Fibroblast of pulmonary artery (primary cell): ENCODE measurements around the gene RPL32.
"Not testable (repeated sequence)": the region's sequence is repeated elsewhere in the genome, so short reads cannot be mapped to it uniquely, and the experiment has no call there.

ENCODE experiments used
- DNase-seq: peaks from one replicate; pipeline ENCODE4 v3.0.0-alpha.2; 2010; ENCODE audit warnings: low read depth
- H3K4me3 ChIP-seq: replicated peaks from 2 replicates; pipeline ENCODE4 v1.5.1; 2011; ENCODE audit warnings: low read depth, mild to moderate bottlenecking, control low read depth, low read length, moderate library complexity
- CTCF ChIP-seq: IDR thresholded peaks from 2 replicates; pipeline ENCODE4 v1.5.1; 2011; ENCODE audit warnings: mild to moderate bottlenecking, control low read depth, low read length, inconsistent platforms; ENCODE audit errors: missing control alignments

Gene RPL32

GRCh38 chr3:12845811-12846210, 4.4 kb upstream of the RPL32 start:
- H3K4me3 ChIP-seq = no peak overlapping the region
- no peak for DNase-seq
- no peak for TF ChIP-seq CTCF

GRCh38 chr3:12842469-12842868, 1.1 kb upstream of the RPL32 start:
- no peak overlapping the region for H3K4me3 ChIP-seq
- no peak for TF ChIP-seq CTCF
- DNase-seq = no peak

GRCh38 chr3:12841970-12842328, 584 bp upstream of the RPL32 start:
- DNase-seq = no peak
- no peak overlapping the region for H3K4me3 ChIP-seq
- TF ChIP-seq CTCF = no peak

GRCh38 chr3:12840591-12841148, 695 bp downstream of the RPL32 start:
- no peak for DNase-seq
- peak overlapping the region; percentile 67 for H3K4me3 ChIP-seq
- TF ChIP-seq CTCF = no peak

GRCh38 chr3:12840148-12840547, 1.2 kb downstream of the RPL32 start:
- H3K4me3 ChIP-seq = peak overlapping the region; percentile 67
- DNase-seq = not testable (repeated sequence)

- no peak for DNase-seq
- H3K4me3 ChIP-seq = peak overlapping the region; percentile 67
- no peak for TF ChIP-seq CTCF
Measured at GRCh38 chr3:12839156-12839946, 2.0 kb downstream of the RPL32 start.

- DNase-seq = no peak
- H3K4me3 ChIP-seq = peak overlapping the region; percentile 14
- no peak for TF ChIP-seq CTCF
Measured at GRCh38 chr3:12838179-12838965, 3.0 kb downstream of the RPL32 start.
